NCI-H69 (cell line): ENCODE data around the gene CD27.

Experiments
- DNase-seq: peaks from one replicate; lab custom pipeline; 2025; lab: John Stamatoyannopoulos, UW

Gene CD27

GRCh38 chr12:6434205-6435140, 10.3 kb upstream of the CD27 start:
- peak; percentile 13 for DNase-seq

GRCh38 chr12:6435961-6436715, 8.6 kb upstream of the CD27 start:
- DNase-seq = no peak

- no peak for DNase-seq
These were observed 7.2 kb upstream of the CD27 start for GRCh38 chr12:6437586-6437985.

GRCh38 chr12:6438345-6438744, 6.4 kb upstream of the CD27 start:
- DNase-seq = no peak

- DNase-seq = no peak
These were observed 4.4 kb upstream of the CD27 start for GRCh38 chr12:6440391-6440790.

- DNase-seq = no peak
These were observed 1.9 kb upstream of the CD27 start for GRCh38 chr12:6442836-6443235.

GRCh38 chr12:6443361-6443983, 1.3 kb upstream of the CD27 start:
- DNase-seq = no peak

- DNase-seq = no peak
These were observed 724 bp upstream of the CD27 start for GRCh38 chr12:6444031-6444430.

- DNase-seq = peak; percentile 18
These were observed 5.5 kb downstream of the CD27 start for GRCh38 chr12:6450091-6450868.

GRCh38 chr12:6450869-6451347, 6.2 kb downstream of the CD27 start:
- DNase-seq = no peak

- DNase-seq = peak; percentile 97
These were observed 6.8 kb downstream of the CD27 start, which contains the start of gene TAPBPL for GRCh38 chr12:6451348-6452244. Gene TAPBPL, plus strand, starts transcription at chr12:6452042. Its CDS starts 207 bp downstream, at chr12:6452249.

- DNase-seq = no peak
These were observed 7.6 kb downstream of the CD27 start for GRCh38 chr12:6452245-6452943.

GRCh38 chr12:6452944-6453630, 8.3 kb downstream of the CD27 start:
- no peak for DNase-seq

GRCh38 chr12:6457220-6457945, 12.6 kb downstream of the CD27 start:
- DNase-seq = no peak

GRCh38 chr12:6458281-6459003, 13.7 kb downstream of the CD27 start:
- DNase-seq = no peak

GRCh38 chr12:6459004-6459337, 14.2 kb downstream of the CD27 start:
- DNase-seq = peak; percentile 32

- no peak for DNase-seq
These were observed 16.1 kb downstream of the CD27 start for GRCh38 chr12:6460751-6461371.
